GF-D8 (cell line): ENCODE measurements around the gene LUC7L2.
A peak's percentile ranks its signal among the peaks of the same experiment; 100 is the strongest.
"Not testable (repeated sequence)": the region's sequence is repeated elsewhere in the genome, so short reads cannot be mapped to it uniquely, and the experiment has no call there.

Experiments
- DNase-seq: peaks from one replicate; lab custom pipeline; 2025; lab: John Stamatoyannopoulos, UW

The LUC7L2 gene, protein sequence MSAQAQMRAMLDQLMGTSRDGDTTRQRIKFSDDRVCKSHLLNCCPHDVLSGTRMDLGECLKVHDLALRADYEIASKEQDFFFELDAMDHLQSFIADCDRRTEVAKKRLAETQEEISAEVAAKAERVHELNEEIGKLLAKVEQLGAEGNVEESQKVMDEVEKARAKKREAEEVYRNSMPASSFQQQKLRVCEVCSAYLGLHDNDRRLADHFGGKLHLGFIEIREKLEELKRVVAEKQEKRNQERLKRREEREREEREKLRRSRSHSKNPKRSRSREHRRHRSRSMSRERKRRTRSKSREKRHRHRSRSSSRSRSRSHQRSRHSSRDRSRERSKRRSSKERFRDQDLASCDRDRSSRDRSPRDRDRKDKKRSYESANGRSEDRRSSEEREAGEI

GRCh38 chr7:139359366-139360209 is at the start of gene LUC7L2:
LUC7L2 (plus strand) TSS chr7:139359894; CDS start chr7:139360262, 368 bp downstream.
- peak; percentile 95 for DNase-seq

DNA sequence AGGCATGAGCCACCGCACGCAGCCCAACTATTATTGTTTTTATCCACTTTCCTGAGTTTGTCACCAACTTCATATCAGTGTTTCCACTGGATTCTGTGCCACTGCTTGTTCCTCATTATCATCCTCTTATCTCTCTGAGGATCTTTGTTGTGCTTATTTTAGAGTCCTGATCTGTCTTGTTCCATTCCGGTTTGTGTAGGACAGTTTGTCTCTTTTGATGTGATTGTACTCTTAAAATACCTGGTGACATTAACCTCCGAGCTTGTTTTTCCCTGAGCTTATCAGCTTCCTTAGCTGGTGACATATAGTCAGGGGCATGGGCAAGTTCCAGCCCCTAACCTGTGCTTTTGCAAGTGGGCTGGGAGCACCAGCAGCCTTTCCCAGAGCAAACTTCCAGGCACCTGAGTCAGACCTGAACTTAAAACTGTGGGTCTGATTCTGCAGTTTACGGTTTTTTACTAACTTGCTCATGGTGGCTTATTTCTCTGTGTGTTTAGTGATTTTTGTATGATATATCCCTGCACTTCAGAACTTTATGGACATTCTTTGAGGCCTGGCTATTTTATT is 41.7 kb upstream of the LUC7L2 start:
- DNase-seq: peak; percentile 8

DNA sequence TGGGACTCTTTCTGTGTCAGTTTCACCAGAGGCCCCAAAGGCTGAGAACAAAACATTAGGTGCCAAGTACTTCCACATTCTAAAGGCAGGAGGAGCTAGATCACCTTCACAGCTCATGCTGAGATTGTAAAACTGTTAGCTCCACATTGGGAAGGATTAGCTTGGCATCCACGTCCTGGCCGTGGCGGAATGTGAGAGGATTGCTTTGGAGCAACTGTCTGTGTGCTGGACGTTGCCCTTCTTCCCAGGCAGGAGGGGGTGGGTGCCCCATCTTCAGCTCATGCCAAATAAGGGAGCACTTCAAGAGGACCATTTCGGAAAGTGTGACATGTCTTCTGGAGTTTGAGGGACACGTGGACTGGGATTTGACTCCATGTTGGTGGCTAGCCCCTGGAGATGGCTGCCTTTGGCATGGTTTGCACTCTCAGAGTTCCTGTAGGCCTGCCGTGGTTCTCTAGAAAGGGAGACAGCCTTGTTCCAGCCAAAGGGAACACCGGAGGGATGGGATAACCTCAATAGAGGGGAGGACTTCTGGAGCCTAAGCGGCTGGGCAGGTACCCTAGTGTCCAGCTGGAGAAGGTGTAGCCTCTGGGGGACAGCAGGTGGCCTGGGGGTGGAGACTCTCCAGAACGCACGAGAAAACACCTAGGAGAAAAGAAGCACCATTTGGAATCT is 38.5 kb upstream of the LUC7L2 start:
- DNase-seq: no peak

DNA sequence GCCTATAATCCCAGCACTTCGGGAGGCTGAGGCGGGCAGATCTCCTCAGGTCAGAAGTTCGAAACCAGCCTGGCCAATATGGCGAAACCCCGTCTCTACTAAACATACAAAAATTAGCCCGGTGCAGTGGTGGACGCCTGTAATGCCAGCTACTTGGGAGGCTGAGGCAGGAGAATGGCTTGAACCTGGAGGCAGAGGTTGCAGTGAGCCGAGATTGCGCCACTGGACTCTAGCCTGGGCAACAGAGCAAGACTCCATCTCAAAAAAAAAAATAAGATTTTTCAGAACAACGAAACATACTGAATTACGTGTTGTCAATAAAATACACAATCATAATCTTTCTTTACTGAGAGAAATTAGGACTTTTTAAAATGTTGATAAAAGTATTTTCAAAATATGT is 35.0 kb upstream of the LUC7L2 start:
- not testable (repeated sequence) for DNase-seq

GRCh38 chr7:139328375-139328774 is 31.3 kb upstream of the LUC7L2 start:
- no peak for DNase-seq

GRCh38 chr7:139329119-139329518 is 30.6 kb upstream of the LUC7L2 start:
- DNase-seq: no peak

- no peak for DNase-seq
Observed at GRCh38 chr7:139330333-139331030, 29.2 kb upstream of the LUC7L2 start.

DNA sequence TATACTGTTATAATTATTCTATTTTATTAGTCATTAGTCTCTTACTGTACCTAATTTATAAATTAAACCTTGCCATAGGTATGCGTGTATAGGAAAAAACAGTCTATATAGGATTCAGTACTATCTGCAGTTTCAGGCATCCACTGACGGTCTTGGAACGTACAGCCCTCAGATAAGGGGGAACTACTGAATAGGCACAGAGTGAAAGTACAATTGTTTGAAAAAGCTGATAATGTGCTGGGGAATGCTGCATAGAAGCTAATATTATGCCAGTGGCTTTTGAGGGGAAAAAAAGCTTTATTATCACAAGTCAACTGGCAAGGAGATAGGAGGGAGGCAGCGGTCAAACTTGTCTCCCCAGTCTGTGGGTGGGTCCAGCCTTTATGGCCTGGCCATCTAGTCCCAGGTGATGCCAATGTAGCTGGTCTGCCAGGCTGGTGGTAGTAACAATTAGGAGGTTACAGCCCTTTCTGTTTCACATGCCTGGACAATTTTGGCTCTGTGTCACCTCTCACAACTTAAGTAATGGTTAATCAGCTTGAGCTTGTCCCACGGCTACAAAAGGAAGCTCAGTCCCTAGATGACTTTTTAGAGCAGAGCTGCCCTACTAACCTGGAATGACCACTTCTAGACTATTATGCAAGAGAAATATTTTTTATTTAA is 26.9 kb upstream of the LUC7L2 start:
- DNase-seq: no peak

DNA sequence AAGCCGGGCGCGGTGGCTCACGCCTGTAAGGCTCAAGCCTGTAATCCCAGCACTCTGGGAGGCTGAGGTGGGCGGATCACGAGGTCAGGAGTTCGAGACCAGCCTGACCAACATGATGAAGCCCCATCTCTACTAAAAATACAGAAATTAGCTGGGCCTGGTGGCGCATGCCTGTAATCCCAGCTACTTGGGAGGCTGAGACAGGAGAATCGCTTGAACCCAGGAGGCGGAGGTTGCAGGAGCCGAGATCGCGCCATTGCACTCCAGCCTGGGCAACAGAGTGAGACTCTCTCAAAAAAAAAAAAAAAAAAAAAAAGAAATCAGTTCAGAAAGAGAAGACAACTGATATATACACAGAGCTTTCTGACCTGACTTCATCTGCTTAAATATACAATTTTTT is 26.3 kb upstream of the LUC7L2 start:
- not testable (repeated sequence) for DNase-seq

- DNase-seq: no peak
Observed at GRCh38 chr7:139334399-139335150, 25.1 kb upstream of the LUC7L2 start.

DNA sequence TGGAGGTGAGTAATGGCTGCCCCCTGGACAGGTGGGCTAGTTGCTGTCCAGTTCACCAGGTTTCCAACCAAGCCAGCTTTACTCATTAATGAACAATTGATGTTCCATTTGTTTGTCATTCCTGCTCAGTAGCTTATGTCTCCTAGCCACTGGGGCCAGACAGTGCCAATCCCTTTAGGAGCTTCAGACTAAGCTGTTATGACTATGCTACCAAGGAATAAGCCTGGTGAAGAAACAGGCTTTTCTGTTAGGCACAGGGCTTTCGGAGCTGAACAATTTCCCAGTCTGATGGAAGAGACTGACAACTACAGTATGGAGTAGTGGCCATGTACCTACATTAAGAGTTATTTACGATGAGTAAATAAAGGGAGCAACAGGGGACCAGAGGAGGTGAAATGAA is 20.7 kb upstream of the LUC7L2 start:
- no peak for DNase-seq

- no peak for DNase-seq
Observed at GRCh38 chr7:139339698-139340036, 20.0 kb upstream of the LUC7L2 start.

DNA sequence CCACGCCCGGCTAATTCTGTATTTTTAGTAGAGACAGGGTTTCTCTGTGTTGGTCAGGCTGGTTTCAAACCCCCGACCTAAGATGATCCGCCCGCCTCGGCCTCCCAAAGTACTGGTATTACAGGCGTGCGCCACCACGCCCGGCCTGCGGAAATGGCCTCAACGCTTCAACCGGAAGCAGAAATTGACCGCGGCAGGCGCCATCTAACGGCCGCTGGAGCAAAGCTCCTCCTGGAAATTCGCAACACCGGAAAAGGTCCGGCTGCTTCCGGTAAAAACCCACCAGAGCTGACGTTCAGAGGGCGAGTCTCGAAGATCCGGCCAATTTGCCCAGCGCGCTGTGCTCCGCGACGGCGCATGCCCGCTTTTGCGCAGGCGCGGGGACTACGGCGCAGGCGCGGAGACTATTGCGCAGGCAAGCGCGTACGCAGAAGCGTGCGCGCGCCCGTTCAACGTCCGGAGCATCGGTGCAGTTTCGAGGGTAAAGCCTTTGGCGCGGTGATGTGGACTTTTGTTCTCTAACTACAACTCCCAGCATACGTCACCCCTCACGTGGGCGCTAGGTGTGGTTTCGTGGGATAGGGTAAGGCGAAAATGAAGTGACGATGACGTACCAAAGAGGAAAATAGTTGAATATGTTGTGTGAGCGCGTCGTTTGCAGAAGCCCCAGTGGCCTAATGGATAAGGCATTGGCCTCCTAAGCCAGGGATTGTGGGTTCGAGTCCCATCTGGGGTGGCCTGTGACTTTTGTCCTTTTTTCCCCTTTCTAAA is 19.5 kb upstream of the LUC7L2 start:
- peak; percentile 99 for DNase-seq

DNA sequence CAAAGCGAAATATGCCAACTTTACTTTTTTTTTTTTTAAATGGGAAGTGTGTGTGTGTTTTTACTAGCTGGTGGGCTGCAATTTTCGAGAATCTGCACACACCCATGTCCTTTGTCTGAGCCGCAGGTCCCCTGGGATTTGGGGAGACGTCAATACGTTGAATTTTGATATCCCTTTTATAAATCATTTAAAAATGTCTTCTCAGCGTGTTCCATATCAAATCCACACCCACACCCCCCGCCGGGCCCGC is 19.0 kb upstream of the LUC7L2 start:
- no peak for DNase-seq

DNA sequence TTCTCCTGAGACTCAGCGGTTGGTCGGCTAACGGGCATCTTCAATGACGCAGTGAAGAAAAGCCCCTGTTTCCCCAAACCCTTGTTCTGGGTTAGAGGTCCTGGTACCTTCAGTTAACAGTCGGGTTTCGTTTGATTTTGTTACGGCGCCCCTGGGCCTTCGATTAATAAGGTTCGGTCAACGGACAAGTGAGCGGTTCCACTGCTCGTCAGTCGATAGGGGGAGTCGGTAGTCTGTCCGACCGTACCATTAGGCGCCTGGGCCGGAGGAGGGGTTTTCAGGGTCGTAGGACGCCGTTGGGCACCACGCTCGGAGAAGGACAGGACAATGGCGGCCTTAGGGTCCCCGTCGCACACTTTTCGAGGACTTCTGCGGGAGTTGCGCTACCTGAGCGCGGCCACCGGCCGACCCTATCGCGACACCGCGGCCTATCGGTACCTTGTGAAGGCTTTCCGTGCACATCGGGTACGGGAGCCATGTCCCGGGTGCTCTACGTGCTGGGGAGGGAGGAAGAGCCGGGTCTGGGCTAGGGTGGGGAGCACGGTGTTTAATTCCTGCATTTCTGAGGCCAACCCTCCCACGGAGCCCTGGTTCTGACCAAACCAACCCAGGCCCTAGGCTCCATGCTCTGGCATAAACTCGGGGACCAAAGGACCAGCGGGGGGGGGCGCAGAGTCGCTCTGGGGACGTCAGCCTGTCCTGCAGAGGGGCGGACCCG is 18.5 kb upstream of the LUC7L2 start, which contains the start of gene FMC1:
Gene FMC1 (plus strand): TSS at position 280 of the 718 bp plus-strand sequence. CDS start 48 bp downstream, at position 328.
- DNase-seq: peak; percentile 77

- no peak for DNase-seq
Observed at GRCh38 chr7:139341776-139342226, 17.9 kb upstream of the LUC7L2 start.

DNA sequence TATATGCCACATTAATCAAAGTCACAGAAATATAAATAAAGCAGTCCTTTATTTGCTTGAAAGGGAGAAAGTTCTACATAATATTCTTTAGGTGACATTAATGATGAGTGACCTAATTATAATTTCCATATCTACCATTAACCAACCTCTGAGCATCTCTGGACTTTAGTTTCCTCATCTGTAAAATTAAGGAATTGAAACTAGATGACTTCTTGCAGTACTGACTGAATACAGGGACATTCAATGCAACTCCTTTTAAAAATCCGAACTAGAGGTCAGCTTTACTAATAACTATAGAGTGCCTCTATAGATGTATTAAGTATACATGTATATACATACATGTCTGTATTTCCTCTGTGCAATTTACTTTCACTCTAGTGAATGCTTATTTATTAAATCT is 14.7 kb upstream of the LUC7L2 start:
- no peak for DNase-seq

- no peak for DNase-seq
Observed at GRCh38 chr7:139351027-139351426, 8.7 kb upstream of the LUC7L2 start.

GRCh38 chr7:139354729-139355128 is 5.0 kb upstream of the LUC7L2 start:
- DNase-seq: no peak
